GM18951 (cell line): ENCODE results near the gene ACTL8.

Source experiments
- POLR2A ChIP-seq: IDR thresholded peaks from 4 replicates; pipeline ENCODE4 v1.6.1; 2011; ENCODE audit warnings: mild to moderate bottlenecking; ENCODE audit not compliant: insufficient read length, insufficient read depth; ENCODE audit errors: extremely low read depth
- in situ Hi-C: fragments of 300-500 bp; cut with MboI; formaldehyde crosslinking; loops from one replicate; pipeline ENCODE4 v1.12.0; 2022; ENCODE audit warnings: low sequenced_read_pairs, mixed read lengths, inconsistent platforms; ENCODE audit not compliant: unreplicated experiment

Gene ACTL8

GRCh38 chr1:17841944-17842343 is 86.8 kb downstream of the ACTL8 start:
- in situ Hi-C loops: no loop called here
- no peak for TF ChIP-seq POLR2A

DNA sequence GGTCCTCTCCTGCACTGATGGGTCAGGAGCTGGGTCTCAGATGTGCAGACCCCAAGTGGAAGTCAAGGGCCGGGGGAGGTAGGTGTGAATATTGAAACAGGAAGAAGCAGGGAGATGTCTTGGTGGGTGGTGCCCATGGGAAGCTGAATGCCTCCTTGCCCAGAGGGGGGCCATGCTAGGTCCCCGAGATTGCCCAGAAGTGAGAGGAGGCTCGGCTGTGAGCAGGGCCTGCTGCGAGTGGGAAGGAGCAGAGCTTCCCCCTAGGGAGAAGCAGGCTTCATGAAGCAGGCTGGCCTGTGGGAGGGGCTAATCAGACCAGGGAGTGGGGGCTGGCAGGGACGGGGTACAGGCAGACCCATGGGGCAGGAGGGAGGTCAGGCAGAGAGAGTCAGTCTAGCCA is 87.6 kb downstream of the ACTL8 start:
- in situ Hi-C loops: no loop called here

GRCh38 chr1:17844185-17844826 is 89.2 kb downstream of the ACTL8 start:
- in situ Hi-C loops: no loop called here
- TF ChIP-seq POLR2A: no peak

More for the DNA sequence above, 87.6 kb downstream of the ACTL8 start:
- TF ChIP-seq POLR2A: no peak

GRCh38 chr1:17845583-17845982 is 90.5 kb downstream of the ACTL8 start:
- no peak for TF ChIP-seq POLR2A
- in situ Hi-C loops: no loop called here

DNA sequence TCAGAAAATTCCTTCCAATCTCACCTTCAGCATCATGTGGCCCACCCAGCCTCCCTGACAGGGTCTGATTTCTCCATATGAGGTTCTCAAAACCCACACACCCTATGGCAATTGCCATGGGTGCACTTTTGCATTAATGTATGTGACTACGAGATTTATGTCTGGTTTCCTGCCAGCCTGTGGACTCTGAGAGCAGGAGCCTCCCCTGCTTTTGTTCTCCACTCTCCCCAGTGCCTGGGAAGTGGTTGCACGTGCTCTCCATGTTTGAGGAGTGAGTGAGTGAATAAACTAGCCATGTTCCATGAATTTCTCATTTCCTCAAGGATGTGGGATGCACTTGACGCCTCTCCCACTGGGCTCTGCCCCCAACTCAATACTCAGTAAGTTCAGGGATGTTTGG is 91.2 kb downstream of the ACTL8 start:
- in situ Hi-C loops: no loop called here
- TF ChIP-seq POLR2A: no peak

DNA sequence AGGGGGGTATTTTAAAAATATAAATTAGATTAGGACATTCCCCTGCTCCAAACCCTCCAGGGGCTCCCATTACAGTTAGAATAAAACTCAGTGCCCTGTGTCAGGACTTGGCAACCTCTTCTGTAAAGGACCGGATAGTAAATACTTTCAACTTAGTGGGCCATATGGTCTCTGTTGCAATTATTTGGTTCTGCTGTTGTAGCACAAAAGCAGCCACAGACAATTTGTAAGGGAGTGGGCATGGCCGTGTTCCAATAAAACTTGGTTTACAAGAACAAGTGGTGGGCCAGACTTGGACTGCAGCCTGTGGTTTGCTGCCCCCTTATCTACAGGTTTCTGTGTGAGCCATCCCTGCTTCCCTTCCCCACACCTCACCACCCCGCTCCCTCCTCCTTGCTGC is 92.0 kb downstream of the ACTL8 start:
- TF ChIP-seq POLR2A: no peak
- in situ Hi-C loops: no loop called here

GRCh38 chr1:17849216-17849615 is 94.1 kb downstream of the ACTL8 start:
- in situ Hi-C loops: no loop called here
- TF ChIP-seq POLR2A: no peak

GRCh38 chr1:17851056-17851455 is 95.9 kb downstream of the ACTL8 start:
- in situ Hi-C loops: no loop called here
- no peak for TF ChIP-seq POLR2A

DNA sequence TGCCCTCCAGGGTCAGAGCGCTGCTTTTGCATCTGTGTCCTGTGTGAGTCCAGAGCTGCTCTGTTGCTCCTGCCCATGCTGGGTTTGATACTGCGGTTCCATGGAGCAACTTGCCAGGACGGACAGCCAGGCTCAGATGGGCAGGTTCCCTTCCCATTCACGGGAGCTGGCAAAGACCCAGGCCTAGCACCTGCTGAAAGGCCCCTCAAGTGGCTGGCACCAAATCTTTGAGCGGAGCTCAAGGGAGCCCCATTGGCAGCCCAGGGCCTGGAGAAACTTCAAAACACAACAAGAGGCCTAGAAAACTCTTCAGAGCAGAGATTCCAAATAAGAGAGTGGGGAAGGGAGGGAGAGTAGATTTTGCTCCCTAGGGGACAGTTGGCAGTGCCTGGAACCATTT is 97.2 kb downstream of the ACTL8 start:
- in situ Hi-C loops: no loop called here

GRCh38 chr1:17853241-17853935 is 98.3 kb downstream of the ACTL8 start:
- TF ChIP-seq POLR2A: no peak
- in situ Hi-C loops: no loop called here

More for the DNA sequence above, 97.2 kb downstream of the ACTL8 start:
- no peak for TF ChIP-seq POLR2A

- TF ChIP-seq POLR2A: no peak
- in situ Hi-C loops: no loop called here
Observed at GRCh38 chr1:17856496-17857108, 101.5 kb downstream of the ACTL8 start.

GRCh38 chr1:17857109-17857499 is 102.0 kb downstream of the ACTL8 start:
- TF ChIP-seq POLR2A: no peak
- in situ Hi-C loops: no loop called here

GRCh38 chr1:17857996-17858395 is 102.9 kb downstream of the ACTL8 start:
- TF ChIP-seq POLR2A: no peak
- in situ Hi-C loops: no loop called here

- TF ChIP-seq POLR2A: no peak
- in situ Hi-C loops: no loop called here
Observed at GRCh38 chr1:17860812-17861211, 105.7 kb downstream of the ACTL8 start.

GRCh38 chr1:17861685-17862084 is 106.6 kb downstream of the ACTL8 start:
- in situ Hi-C loops: no loop called here
- no peak for TF ChIP-seq POLR2A
